D721Med (cell line): Measurements from ENCODE around the gene SLC35F4.
"Not testable (repeated sequence)": the region's sequence is repeated elsewhere in the genome, so short reads cannot be mapped to it uniquely, and the experiment has no call there.

Source experiments
- DNase-seq: peaks from one replicate; pipeline ENCODE4 v3.0.0; 2011; ENCODE audit warnings: low spot score; ENCODE audit not compliant: insufficient read length
- FAIRE-seq: peaks from 2 replicates; lab custom pipeline; 2011; peaks lifted over from hg19 to GRCh38; lab: Jason Lieb, UNC
- CTCF ChIP-seq: IDR thresholded peaks from 2 replicates; pipeline ENCODE4 v1.5.1; 2012; ENCODE audit warnings: mild to moderate bottlenecking, control low read depth; ENCODE audit not compliant: insufficient read depth; ENCODE audit errors: missing control alignments

The SLC35F4 gene

GRCh38 chr14:57712102-57712501 lies 153.8 kb downstream of the SLC35F4 start:
- no peak for DNase-seq
- FAIRE-seq: no peak
- TF ChIP-seq CTCF: peak; percentile 10

- FAIRE-seq: no peak
- no peak for DNase-seq
- TF ChIP-seq CTCF: no peak
These were observed 156.0 kb downstream of the SLC35F4 start for GRCh38 chr14:57709909-57710308.

- not testable (repeated sequence) for FAIRE-seq, DNase-seq
These were observed 156.8 kb downstream of the SLC35F4 start for GRCh38 chr14:57709086-57709485.

GRCh38 chr14:57707219-57707618 lies 158.7 kb downstream of the SLC35F4 start:
- FAIRE-seq: no peak
- no peak for TF ChIP-seq CTCF
- DNase-seq: no peak

- DNase-seq (no peak), FAIRE-seq (no peak)
- no peak for TF ChIP-seq CTCF
These were observed 161.1 kb downstream of the SLC35F4 start for GRCh38 chr14:57704763-57705162.

- TF ChIP-seq CTCF: no peak
- FAIRE-seq: no peak
- no peak for DNase-seq
These were observed 165.9 kb downstream of the SLC35F4 start for GRCh38 chr14:57699947-57700346.

- FAIRE-seq (no peak), DNase-seq (no peak)
- TF ChIP-seq CTCF: peak; percentile 80
These were observed 173.2 kb downstream of the SLC35F4 start for GRCh38 chr14:57692671-57693070.

- TF ChIP-seq CTCF: no peak
- FAIRE-seq: no peak
- DNase-seq: no peak
These were observed 178.5 kb downstream of the SLC35F4 start for GRCh38 chr14:57687416-57687815.
